NCI-H146 treated with DMSO at 0.1 percent for 48 hours (cell line): Measurements from ENCODE around the gene TRIML1.
"Not testable (repeated sequence)": the region's sequence is repeated elsewhere in the genome, so short reads cannot be mapped to it uniquely, and the experiment has no call there.

Source experiments
- DNase-seq: peaks from one replicate; lab custom pipeline; 2025; ENCODE audit not compliant: unreplicated experiment; lab: John Stamatoyannopoulos, UW

The TRIML1 gene

DNA sequence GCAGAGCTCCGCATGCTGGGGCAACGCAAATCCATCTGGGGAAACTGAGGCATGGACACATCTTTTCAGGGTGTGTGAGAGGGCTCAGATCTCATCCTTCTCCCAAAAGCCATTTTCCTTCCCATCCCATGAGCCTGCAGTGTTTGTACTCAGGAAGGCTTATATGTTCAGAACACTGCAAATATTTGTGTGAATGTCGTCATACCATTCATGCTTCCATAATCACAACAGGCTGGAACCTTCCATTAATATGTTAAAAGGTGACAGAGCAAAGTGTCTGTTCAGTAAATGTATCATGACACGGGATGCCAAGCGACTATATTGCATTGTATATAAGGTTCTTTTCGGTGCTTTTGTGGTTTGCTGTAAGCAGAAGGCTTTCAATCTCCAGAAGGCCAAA lies 8.5 kb downstream of the TRIML1 start:
- no peak for DNase-seq

DNA sequence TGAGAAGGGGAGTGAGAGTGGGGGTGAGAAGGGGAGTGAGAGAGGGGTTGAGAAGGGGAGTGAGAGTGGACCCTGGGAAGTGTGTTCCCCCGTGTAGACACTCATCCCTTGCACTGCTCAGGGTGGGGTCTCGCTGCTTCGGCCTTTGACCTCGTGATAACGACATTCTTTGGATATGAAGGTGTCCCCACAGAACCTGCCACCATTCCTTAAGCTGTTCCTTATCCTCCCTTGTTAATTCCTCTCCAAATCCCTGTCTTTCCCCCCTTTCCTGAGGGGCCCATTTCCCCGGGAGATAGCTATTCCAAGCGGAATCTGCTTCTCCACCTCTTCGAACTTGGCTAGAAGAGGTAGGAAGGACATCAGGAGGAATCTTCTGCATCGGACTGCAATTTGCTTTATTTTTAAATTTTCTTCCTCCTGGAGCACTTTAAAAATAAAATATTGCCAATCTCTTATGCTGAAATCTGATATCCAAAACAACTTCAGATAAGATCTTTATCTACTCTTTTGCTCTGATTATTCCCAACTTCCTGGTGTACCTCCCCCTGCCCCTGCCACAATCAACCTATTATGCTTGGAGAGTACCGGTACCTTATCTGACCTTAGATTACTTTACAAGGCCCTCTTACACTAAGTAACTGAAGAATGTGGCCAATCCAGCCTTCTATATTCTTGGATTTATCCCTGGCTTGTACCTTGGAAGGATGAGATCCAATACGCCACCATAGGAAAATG lies 15.6 kb downstream of the TRIML1 start:
- DNase-seq: no peak

DNA sequence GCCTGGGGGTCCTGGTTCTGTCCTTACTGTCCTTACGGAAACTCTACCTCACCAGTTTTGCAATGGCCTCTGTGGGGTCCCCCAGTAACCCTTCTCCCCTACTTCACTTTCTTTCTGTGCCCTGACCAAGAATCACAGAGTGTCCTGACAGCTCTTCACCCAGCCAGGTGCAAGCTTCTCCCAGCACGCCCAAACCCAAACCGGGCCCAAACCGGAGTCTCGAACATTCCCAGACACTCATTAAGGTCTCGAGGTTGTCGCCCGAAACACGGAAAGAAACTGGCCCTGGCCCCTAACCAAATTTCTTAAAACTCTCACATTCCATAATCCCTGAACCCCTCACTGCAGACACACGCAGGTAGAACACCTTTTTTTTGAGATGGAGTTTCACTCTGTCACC lies 19.1 kb downstream of the TRIML1 start:
- DNase-seq: no peak

DNA sequence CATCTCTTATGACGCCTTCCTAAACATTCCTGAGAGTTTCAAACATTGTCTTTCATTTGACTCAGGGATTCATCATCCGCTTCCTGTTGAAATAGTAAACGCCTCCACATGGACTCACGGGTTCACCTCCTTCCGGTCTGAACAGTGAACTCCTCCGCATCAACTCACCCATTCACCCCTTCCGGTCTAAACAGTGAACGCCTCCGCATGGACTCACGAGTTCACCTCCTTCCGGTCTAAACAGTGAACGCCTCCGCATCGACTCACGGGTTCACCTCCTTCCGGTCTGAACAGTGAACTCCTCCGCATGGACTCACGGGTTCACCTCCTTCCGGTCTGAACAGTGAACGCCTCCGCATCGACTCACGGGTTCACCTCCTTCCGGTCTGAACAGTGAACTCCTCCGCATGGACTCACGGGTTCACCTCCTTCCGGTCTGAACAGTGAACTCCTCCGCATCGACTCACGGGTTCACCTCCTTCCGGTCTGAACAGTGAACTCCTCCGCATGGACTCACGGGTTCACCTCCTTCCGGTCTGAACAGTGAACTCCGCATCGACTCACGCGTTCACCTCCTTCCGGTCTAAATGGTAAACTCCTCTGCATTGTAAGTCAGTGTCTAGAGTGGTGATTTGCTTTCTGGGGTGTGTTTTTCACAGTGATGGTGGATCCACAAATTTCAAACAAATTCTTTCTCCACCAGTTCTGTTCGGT lies 20.4 kb downstream of the TRIML1 start:
- DNase-seq: not testable (repeated sequence)

DNA sequence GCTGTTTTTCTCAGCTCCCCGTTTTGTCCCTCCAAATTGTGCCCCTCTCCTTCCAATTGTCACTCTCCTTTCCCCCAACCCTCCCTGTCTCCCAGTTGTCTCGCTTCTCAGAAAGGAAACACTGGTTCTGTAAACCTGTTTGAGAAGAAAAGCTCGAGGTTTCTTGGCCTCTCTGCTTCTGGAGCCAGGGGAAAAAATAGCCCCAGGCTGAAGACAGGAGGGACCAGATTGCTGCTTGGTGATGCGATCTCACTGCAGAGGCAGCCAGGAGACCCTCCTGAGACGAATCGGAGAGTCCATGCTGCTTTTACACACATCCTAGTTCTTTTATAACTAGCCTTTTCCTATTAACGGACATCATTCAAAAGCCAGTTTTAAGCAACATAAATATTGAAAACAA lies 21.2 kb downstream of the TRIML1 start:
- DNase-seq: no peak

DNA sequence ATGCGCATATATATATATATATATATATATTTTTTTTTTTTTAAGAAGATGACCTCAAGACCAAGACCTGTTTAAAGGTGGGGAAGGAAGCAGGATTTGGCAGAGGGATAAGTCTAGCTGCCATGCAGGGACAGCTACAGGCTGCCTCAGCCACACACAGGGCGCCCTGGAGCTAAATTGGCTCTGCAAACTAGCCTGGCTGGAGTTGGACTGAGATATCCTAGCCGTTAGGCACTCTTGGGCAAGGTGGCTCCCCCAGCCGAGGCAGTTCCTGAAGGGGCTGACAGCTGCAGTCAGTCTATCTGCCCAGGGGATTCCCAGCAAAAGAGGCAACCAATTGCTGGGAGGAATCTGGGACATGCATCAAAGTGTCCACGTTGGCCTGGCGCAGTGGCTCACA lies 21.9 kb downstream of the TRIML1 start:
- no peak for DNase-seq

DNA sequence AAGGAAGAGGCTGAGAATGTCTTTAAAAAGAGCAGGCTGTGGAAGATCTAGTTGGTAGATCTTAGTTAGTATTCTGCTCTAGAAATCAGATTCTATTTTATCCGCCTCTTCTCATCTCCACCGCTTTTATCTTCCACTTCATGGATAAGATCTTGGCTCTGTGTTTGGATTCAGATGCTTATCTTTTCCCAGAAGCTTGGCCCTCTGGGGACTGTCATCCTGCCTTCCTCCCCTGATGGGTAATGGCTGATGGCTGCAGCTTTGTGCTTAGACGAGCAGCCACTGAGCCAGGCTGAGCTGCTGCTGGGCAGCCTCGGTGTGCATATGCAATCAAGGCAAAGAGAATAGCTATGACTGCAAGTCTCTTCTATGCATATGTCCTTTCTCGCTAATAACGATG lies 23.5 kb downstream of the TRIML1 start:
- DNase-seq: no peak

DNA sequence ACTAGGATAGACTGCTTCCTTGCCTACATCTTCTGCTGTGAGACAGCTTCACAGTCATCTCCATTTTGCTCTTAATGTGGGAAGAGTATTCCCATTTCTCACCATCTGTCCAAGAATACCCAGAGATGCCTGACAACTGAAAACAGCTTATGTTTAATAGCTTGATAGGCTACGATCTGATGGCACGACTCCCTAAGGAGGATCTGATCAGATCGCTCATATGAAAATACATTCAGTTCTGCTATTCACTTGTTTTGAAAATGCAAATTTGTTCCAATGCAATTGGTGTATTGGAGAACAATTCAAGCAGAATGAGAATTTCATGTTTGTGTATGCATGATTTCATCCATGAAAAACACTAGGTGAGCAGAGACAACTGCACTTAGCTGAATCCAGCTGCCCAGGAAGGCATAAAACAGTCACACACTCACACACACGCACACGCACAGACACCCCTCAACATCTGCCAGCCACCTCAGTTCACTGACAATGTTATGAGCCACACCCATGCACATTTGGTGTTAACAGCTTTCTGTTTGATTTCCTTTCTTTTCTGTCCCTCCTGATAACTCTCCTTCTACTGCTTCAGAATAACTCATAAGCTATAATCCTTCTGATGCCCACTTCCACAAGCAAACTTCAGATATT lies 29.6 kb downstream of the TRIML1 start:
- DNase-seq: no peak

DNA sequence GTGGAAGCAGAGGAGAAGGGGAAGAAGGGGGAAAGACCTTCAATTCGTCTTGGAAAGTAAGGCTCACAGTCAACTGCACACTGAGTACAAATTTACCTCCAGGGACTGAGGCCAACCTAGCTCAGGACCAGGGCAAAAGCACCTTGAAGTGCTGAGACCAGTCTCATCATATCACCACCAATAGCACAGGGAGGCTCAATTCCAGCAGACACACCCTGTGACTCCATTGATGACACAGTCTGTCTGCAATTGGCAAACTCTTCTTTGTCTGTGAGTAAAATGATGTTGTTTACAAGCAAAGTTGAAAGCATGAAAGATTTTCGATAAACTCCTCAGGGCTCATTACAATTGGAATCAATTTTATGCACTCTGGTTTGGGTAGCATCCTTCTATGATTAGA lies 32.3 kb downstream of the TRIML1 start:
- no peak for DNase-seq

DNA sequence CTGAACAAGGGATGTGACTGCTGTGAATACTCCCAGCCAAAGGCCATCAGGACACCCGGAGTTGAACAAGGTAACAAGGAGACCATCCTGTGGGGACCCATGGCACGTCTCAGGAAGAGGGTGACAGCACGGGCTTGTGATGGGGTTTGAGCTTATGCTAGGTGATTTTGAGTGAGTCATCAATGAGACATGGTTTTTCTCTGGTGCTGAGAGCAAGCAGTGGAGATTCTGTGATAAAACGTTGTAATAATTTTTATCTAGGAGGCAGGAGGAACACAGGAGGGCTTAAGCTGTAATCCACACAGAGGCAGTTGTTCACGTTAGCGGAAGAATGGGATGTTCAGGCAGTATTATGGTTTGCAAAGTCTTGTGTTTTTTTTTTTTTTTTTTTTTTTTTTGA lies 36.0 kb downstream of the TRIML1 start:
- DNase-seq: no peak

DNA sequence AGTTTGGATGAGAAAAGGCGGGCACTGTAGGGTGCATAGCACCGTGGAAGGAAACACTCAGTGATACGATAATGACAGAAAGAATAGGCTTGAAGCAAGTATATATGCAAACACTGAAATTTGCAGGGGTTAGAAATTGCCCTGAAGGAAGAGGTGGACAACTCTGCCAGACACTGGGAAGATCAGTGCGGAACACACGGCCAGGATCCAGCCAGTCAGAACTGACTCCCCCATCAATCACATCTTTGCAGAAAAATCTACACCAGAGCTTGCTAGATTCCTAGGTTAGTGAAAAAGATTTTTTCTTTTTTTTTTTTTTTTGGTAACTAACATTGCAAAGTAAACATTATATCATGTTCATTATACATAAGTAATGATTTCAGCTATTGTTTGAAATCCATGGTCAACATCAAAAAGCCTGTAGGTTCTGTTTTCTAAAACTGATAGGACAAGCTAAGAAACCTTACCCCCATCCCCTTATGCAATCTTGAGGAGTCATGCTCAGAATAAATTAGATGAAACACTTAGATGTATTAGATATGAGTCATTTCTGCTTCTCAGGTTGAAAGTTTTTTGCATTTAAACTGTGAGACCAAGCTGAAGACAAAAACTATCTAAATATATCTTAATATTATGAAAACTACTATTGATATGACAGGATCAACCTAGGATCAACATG lies 38.9 kb downstream of the TRIML1 start:
- no peak for DNase-seq

DNA sequence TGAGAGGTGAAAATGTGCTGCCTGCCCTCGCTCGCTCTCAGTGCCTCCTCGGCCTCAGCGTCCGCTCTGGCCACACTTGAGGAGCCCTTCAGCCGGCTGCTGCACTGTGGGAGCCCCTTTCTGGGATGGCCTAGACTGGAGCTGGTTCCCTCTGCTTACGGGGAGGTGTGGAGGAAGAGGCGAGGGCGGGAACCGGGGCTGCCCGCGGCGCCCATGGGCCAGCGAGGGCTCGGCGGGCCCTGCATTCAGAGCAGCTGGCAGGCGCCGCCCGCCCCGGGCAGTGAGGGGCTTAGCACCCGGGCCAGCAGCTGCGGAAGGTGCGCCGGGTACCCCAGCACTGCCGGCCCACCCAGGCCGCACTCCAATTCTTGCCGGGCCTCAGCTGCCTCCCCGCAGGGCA lies 39.6 kb downstream of the TRIML1 start:
- DNase-seq: no peak

DNA sequence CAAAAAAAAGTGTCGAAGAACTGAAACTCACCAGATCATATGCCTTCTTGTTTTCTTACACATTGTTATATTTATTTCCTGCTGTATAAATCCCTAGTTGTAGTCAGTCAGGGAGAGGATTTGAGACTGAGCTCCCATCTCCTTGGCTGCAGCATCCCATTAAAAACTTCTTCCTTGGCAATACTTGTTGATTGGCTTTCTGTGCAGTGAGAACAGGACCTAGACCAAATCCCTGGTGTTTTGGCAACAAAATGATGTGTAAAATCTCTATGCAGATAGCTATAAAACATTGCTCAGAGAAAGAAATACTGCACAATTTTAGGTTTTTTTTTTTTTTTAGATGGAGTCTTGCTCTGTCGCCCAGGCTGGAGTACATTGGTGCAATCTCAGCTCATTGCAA lies 47.9 kb downstream of the TRIML1 start:
- DNase-seq: no peak

DNA sequence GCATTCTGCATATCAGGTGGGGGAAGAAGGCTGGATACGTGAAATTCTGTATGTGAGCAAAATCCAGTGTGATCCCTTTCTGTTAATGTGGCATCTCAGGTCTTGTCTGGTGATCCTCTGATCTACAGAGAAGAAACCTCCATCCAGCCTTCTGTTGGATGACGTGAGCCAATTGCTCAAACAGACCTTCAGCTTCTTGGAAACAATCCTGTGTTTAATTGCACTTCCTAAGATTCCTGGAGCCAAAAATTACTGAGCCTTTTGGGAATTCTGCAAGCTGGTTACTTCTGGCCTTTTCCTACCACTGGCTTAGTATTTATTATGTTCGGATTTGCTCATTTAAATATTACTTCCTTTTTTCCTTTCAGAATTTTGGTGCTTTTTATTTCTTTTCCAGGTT lies 51.2 kb downstream of the TRIML1 start:
- no peak for DNase-seq

DNA sequence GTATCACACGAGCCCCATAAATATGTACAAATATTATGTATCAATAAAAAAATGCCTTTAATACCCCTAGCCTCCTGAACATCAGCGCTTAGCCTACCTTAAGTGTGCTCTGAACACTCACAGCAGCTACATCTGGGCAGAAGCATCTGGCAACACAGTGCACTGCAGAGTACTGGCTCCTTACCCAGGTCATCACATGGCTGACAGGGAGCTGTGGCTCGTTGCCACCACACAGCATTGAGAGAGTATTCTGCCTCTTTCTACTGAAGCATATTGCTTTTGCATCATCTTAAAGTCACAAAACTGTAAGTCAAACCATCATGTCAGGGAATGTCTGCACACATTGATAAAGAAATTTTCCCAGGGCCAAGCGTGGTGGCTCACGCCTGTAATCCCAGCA lies 55.2 kb downstream of the TRIML1 start:
- no peak for DNase-seq

DNA sequence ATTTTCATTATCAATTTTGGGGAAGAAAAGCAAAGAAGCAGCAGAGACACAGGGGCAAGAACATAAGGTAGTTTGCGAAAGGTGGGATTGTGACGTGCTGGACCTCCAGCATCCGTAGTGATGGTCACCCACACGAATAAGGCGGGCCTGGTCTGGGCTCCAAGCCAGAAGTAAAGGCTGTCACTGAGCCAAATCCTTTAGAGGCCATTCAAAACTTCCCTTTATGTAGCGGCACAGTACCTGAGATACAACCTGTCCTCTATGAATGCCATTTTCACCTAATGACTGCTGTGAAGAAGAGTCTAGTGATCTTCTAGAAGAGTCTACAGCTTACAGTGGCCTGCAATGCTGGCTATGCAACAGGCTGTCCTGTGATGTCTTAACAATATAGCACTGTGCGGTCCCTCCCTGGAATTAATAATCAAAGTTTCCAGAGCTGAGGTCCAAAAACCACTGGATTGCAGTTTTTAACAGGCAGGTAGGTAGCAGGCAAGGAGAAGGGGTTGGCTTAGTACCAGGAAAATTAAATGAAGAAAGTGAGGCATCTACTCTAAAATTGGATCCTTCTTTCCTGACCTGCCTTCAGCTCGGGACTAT lies 56.2 kb downstream of the TRIML1 start:
- DNase-seq: no peak

DNA sequence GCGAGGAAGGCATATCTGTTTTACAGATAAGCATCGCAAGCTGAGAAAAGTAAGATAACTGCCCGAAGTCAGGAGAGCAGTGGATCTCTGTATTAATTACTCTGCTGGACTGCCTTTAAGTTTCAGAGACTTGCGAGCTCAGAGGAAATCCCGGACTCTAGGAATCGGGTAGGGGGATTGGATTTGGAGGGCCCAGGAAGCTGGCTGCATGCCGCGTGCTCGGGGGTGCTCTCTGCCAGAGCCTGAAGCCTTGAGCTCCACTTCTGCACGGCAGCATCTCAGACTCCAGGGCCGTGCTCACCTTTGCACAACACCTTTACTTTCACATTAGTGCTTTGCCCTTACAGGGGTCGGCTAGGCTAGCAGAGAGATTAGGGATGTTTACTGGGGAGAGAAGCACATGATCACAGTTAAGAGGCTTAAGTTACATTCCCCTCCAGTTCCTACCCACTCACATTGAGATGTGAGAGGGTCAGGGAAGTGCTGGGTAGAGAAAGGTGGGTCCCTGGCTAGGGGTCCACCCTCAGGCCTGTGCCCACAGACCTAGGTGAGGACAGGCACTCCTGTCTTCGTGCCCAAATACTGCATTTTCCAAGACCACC lies 57.0 kb downstream of the TRIML1 start:
- DNase-seq: no peak
